Tibial nerve (tissue), 3 donors: ENCODE data around the gene WBP11.

ENCODE experiments used
- CTCF ChIP-seq, 5 experiments: fragments of 200-600 bp in 3 of 5; fragments of 450-650 bp in 2 of 5; sonication (generic) in 3 of 5; IDR thresholded peaks; one replicate each; pipeline ENCODE4 v1.5.1; 2016 to 2019; ENCODE audit warnings: antibody characterized with exemption in 5 of 5, mild to moderate bottlenecking in 3 of 5, moderate library complexity in 2 of 5
- POLR2A ChIP-seq, 2 donors: fragments of 450-650 bp; IDR thresholded peaks; one replicate each; pipeline ENCODE4 v1.6.1; 2017; ENCODE audit warnings: antibody characterized with exemption in 2 of 2, mild to moderate bottlenecking in 2 of 2, moderate library complexity in 2 of 2

- TF ChIP-seq CTCF (IDR thresholded peaks at IDR 0.05) (no peak), POLR2A (IDR thresholded peaks at IDR 0.05) (no peak)
Observed at GRCh38 chr12:14779834-14780233, 23.4 kb downstream of the WBP11 start.
